BLaER1 (cell line): ENCODE data around the gene MACROH2A2.
"Not testable (repeated sequence)": the region's sequence is repeated elsewhere in the genome, so short reads cannot be mapped to it uniquely, and the experiment has no call there.

ENCODE experiments used
- H3K27ac ChIP-seq: shearing (Covaris generic); formaldehyde crosslinking; 2 replicates; pipeline ENCODE4 v1.8.1; 2022
- H3K27me3 ChIP-seq: shearing (Covaris generic); formaldehyde crosslinking; 2 replicates; pipeline ENCODE4 v1.8.1; 2022
- H3K36me3 ChIP-seq: shearing (Covaris generic); formaldehyde crosslinking; 2 replicates; pipeline ENCODE4 v1.8.1; 2022
- H3K4me1 ChIP-seq: shearing (Covaris generic); formaldehyde crosslinking; 2 replicates; pipeline ENCODE4 v1.8.1; 2022
- H3K4me2 ChIP-seq: shearing (Covaris generic); formaldehyde crosslinking; 2 replicates; pipeline ENCODE4 v1.8.1; 2022
- H3K4me3 ChIP-seq: shearing (Covaris generic); formaldehyde crosslinking; 2 replicates; pipeline ENCODE4 v1.8.1; 2022
- H3K9ac ChIP-seq: shearing (Covaris generic); formaldehyde crosslinking; 2 replicates; pipeline ENCODE4 v1.8.1; 2022
- H3K9me3 ChIP-seq: shearing (Covaris generic); formaldehyde crosslinking; 2 replicates; pipeline ENCODE4 v1.8.1; 2022
- H4K20me1 ChIP-seq: shearing (Covaris generic); formaldehyde crosslinking; 2 replicates; pipeline ENCODE4 v1.8.1; 2022
- Cebpa-rat ChIP-seq: shearing (Covaris generic); IDR thresholded peaks from 2 replicates; pipeline ENCODE4 v1.8.1; 2022

The MACROH2A2 gene

DNA sequence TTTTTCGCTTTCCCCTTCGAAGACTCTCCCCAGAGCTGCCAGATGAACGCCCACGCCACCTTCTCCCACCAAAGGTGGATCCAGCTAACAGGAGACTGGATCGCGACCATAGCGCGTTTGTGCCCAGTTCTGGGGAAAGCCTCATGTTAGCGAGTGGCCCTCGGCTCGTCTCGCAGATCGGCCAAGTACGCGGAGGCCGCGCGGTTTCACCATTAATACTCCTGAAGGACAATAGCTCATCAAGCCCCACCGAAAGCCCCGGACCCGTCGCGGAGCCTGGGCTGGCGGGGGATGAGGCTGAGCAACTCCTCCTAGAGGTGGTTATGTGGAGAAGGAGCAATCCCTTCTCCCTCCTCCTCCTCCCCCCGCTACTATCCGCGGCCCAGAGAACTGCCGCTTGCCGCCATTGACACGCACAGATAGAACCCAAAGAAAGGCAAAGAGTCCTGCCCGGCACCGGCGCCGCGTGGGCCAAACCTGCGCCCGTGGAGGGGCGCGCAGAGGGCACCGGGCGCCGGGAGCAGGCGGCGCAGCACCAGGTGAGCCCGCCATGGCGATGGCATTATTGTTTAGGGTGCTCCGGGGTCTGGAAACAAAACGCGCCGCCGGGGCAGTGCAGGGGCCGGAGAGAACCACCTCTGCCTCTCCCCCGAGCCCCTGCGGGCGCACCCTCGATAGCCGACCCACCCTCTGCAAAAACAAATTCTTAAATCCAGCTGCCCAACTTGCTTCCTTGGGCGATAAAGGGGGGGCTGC is at the start of gene MACROH2A2:
TSS of gene MACROH2A2 (plus strand) at position 385 of the 756 bp plus-strand sequence. CDS start 22,813 bp downstream, outside the sequence.
- Histone ChIP-seq H4K20me1 (peaks cover 8% of the 10 kb centered on the region; the same call in 1 of the 2 replicates), H3K36me3 (0 out of 2 replicates have a peak, but pooled peaks cover 7% of the 10 kb centered on the region), H3K9me3 (no peaks in the 10 kb centered on the region), H3K27ac (peak within 1 kb of the TSS; percentile 94), H3K4me1 (peaks cover 19% of the 10 kb centered on the region), H3K4me3 (peak within 1 kb of the TSS; percentile 92), H3K27me3 (no peaks in the 10 kb centered on the region), H3K9ac (peak within 1 kb of the TSS; percentile 94), H3K4me2 (peak within 1 kb of the TSS; percentile 81)
- no peak for TF ChIP-seq Cebpa-rat

DNA sequence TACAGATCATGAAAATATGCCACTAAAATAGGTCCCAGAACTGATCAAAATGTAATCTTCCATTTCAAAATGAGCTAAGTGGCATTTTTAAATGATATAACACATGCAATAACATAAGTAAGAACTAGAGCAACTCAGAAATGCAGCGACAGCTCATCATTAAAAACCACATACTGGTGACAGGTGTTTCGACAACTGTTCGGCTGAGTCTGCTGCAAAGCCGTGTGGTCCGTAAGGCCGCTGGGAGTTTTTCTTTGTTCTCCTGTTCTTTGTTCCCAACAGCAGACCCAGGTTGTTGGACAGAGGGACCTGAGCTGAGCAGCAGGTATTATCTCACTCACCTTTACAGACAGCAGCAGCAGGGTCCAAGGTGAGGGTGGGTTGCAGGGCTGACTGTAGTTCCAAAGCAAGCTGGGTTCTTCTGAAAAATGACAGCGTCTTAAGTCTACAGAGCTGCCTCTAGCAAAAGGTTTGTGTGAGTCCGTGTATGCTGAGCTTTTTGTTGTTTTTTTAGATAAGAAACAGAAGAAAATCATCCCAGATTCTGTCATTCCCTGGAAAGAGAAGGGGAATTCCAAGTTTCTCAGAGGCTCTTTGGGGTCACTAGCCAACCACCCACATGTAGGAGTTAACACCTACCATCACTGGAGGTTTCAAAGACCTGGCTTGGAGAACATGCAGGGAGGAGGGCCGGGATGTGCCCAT is 45.4 kb upstream of the MACROH2A2 start:
- Histone ChIP-seq H3K27ac (no peak overlapping the region), H3K36me3 (no peaks in the 10 kb centered on the region), H3K9me3 (no peaks in the 10 kb centered on the region), H3K9ac (no peak overlapping the region), H3K4me1 (no peaks in the 10 kb centered on the region), H3K4me3 (no peak overlapping the region), H4K20me1 (no peaks in the 10 kb centered on the region), H3K4me2 (no peak overlapping the region), H3K27me3 (no peaks in the 10 kb centered on the region)
- no peak for TF ChIP-seq Cebpa-rat

DNA sequence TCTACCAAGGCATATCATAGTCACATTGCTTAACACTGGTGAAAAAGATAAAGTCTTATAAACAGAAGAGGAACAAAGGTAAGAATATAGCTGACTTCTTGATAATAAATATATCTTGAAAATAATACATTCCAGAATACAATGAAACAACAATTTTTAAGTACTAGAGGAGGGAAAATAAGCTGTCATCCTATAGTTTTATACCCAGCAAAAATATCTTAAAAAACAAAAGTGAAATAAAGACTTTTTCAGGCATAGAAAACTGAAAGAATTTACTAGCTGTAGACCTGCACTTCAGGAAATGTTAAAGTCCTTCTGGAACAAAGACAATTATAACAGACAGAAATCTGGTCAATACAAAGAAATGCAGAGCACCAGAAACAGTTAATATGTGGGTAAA is 21.4 kb upstream of the MACROH2A2 start:
- H4K20me1 ChIP-seq, result no peaks in the 10 kb centered on the region
- H3K4me2 ChIP-seq, result no peak overlapping the region
- H3K4me3 ChIP-seq, result no peak overlapping the region
- no peak overlapping the region for H3K9ac ChIP-seq
- no peak for TF ChIP-seq Cebpa-rat
- no peaks in the 10 kb centered on the region for H3K36me3 ChIP-seq
- no peaks in the 10 kb centered on the region for H3K4me1 ChIP-seq
- H3K9me3 ChIP-seq, result peaks cover 33% of the 10 kb centered on the region
- H3K27ac ChIP-seq, result no peak overlapping the region
- H3K27me3 ChIP-seq, result no peaks in the 10 kb centered on the region

DNA sequence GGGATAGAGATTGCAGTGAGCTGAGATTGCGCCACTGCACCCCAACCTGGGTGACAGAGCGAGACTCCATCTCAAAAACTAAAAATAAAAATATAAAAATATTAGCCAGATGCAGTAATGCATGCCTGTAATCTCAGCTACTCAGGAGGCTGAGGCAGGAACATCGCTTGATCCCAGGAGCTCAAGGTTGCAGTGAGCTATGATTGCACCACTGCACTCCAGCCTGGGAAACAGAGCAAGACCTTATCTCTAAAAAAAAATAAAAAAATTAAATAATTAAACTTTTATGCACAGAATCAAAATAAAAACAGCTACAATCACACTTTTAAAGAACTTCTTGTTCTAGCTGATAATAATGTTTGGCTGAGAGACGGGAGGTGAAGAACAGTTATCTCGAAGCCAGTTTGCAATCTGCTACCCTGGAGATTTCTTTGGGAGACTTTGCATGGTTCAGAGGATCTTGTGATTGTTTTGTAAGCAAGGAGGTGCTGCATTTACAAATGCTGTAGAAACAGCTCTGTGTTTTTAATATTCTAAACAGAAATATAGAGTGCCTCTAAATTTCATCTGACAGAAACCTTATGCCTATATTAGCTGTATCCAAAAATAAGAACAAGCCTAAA is 19.9 kb upstream of the MACROH2A2 start:
- no peak overlapping the region for H3K9ac ChIP-seq
- H3K4me3 ChIP-seq, result no peak overlapping the region

DNA sequence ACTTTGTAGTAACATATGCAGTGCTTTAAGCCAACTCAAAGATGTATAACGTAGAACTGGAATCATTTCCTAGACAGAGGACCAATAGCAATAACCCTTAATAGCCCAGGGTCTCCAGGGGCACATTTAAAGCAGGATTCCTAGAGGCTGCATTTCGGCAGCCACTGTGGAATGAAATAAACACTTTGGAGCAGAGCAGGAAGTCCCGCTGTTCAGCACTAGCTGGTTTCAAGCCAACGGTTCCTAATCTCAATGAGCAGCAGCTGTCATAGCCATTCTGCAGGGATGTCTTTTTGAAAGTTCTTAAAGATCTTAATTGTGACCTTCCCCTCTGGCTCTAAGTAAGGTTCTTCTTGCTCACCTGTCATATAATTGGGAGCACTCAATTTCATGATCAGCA is 18.4 kb upstream of the MACROH2A2 start:
- Histone ChIP-seq H3K4me1 (no peaks in the 10 kb centered on the region), H3K36me3 (no peaks in the 10 kb centered on the region), H3K27ac (no peak overlapping the region), H3K27me3 (no peaks in the 10 kb centered on the region), H3K9ac (no peak overlapping the region), H4K20me1 (no peaks in the 10 kb centered on the region), H3K4me2 (no peak overlapping the region), H3K9me3 (peaks cover 30% of the 10 kb centered on the region), H3K4me3 (no peak overlapping the region)
- TF ChIP-seq Cebpa-rat, result no peak

More for the DNA sequence above, 19.9 kb upstream of the MACROH2A2 start:
- Histone ChIP-seq H3K4me1 (no peaks in the 10 kb centered on the region), H3K27me3 (no peaks in the 10 kb centered on the region), H4K20me1 (no peaks in the 10 kb centered on the region), H3K9me3 (peaks cover 33% of the 10 kb centered on the region), H3K27ac (no peak overlapping the region), H3K36me3 (no peaks in the 10 kb centered on the region), H3K4me2 (no peak overlapping the region)
- TF ChIP-seq Cebpa-rat, result no peak

DNA sequence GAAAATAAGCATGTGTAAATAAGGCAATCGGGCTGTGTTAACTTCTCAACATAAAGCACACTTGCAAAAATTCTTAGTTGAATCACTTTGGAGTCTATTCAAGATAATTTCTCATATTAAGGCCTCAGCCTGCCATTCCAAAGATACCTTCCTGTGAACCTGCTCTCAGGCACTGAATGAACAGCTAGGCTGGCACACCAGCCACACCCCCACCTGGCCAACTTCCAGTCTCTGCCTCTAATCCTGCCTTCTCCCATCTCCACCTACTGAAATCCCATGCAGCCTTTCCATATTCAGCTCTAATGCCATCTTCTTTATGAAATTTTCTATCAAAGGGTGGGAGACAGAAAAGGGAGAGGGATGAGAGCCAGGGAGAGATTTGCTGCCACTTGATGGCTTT is 17.1 kb upstream of the MACROH2A2 start:
- H3K4me3 ChIP-seq, result no peak overlapping the region
- no peak for TF ChIP-seq Cebpa-rat
- H3K9me3 ChIP-seq, result peaks cover 29% of the 10 kb centered on the region
- H3K9ac ChIP-seq, result no peak overlapping the region
- no peaks in the 10 kb centered on the region for H3K36me3 ChIP-seq
- no peaks in the 10 kb centered on the region for H4K20me1 ChIP-seq
- H3K4me1 ChIP-seq, result no peaks in the 10 kb centered on the region
- no peak overlapping the region for H3K27ac ChIP-seq
- H3K27me3 ChIP-seq, result no peaks in the 10 kb centered on the region
- no peak overlapping the region for H3K4me2 ChIP-seq

DNA sequence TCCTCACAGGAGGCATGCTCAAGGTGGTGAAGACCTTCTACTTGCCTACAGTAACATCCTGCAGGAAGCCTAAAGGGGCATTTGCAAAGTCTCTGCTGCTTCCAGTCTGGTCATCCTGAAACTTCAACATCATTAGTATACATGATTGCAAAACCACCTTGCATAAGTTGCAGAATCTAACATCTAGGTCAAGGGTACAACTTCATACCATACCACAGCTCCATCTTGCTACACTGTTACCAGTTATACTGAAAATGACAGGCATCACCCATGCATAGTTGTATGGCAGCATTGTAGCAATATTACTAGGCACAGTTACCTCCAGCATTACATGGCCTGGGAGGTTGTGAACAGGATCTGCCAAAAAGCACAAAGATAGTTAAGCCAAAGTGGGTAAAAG is 13.7 kb upstream of the MACROH2A2 start:
- H3K36me3 ChIP-seq, result no peaks in the 10 kb centered on the region
- H4K20me1 ChIP-seq, result no peaks in the 10 kb centered on the region
- H3K4me3 ChIP-seq, result no peak overlapping the region
- H3K9me3 ChIP-seq, result peaks cover 36% of the 10 kb centered on the region
- H3K4me1 ChIP-seq, result no peaks in the 10 kb centered on the region
- no peak overlapping the region for H3K9ac ChIP-seq
- H3K4me2 ChIP-seq, result no peak overlapping the region
- TF ChIP-seq Cebpa-rat, result no peak
- H3K27ac ChIP-seq, result no peak overlapping the region
- H3K27me3 ChIP-seq, result no peaks in the 10 kb centered on the region

DNA sequence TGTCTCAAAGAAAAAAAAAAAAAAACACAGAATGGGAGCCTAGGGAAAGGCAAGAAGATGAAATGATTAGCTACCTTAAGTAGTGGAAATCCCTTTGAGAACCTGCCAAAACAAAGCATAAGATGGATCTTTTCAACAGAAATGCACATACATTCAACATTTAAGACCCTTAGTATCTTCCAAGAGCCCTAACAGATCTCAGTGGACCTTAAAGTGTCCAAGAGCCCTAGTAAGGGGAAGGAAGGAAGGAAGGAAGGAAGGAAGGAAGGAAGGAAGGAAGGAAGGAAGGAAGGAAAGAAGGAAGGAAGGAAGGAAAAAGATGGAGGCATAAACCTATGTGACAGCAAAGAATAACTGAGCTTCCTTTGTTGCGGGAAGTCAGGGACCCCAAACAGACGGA is 11.6 kb upstream of the MACROH2A2 start:
- Histone ChIP-seq H3K4me2 (no peak overlapping the region), H3K4me3 (no peak overlapping the region), H3K9me3 (peaks cover 36% of the 10 kb centered on the region), H3K27ac (no peak overlapping the region), H3K9ac (no peak overlapping the region), H3K4me1 (no peaks in the 10 kb centered on the region), H4K20me1 (no peaks in the 10 kb centered on the region), H3K27me3 (no peaks in the 10 kb centered on the region), H3K36me3 (no peaks in the 10 kb centered on the region)
- no peak for TF ChIP-seq Cebpa-rat

DNA sequence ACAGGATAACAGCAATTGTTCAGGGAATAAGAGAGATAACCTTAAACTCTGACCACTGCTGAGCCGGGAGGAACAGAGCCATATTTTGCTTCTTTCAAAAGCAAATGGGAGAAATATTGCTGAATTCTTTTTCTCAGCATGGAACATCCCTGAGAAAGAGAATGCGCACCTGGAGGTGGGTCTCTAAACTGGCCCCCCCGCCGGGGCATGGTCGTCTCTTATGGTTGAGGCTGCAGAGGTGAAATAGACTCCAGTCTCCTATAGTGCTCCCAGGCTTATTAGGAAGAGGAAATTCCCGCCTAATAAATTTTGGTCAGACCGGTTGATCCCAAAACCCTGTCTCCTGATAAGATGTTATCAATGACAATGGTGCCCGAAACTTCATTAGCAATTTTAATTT is 10.9 kb upstream of the MACROH2A2 start:
- peaks cover 36% of the 10 kb centered on the region for H3K9me3 ChIP-seq
- not testable (repeated sequence) for H4K20me1 ChIP-seq, H3K4me2 ChIP-seq, H3K27ac ChIP-seq, H3K4me1 ChIP-seq, H3K4me3 ChIP-seq, H3K9ac ChIP-seq, H3K27me3 ChIP-seq, H3K36me3 ChIP-seq

DNA sequence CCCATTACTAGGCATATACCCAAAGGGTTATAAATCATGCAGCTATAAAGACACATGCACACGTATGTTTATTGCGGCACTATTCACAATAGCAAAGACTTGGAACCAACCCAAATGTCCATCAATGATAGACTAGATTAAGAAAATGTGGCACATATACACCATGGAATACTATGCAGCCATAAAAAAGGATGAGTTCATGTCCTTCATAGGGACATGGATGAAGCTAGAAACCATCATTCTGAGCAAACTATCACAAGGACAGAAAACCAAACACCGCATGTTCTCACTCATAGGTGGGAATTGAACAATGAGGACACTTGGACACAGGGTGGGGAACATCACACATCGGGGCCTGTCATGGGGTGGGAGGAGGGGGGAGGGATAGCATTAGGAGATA is 5.6 kb upstream of the MACROH2A2 start:
- H3K27me3 ChIP-seq, H3K36me3 ChIP-seq, H3K4me1 ChIP-seq, H3K4me2 ChIP-seq, H3K4me3 ChIP-seq, H4K20me1 ChIP-seq, H3K9ac ChIP-seq, H3K27ac ChIP-seq: not testable (repeated sequence)
- peaks cover 17% of the 10 kb centered on the region for H3K9me3 ChIP-seq
